Tibial nerve (tissue), 4 donors: ENCODE results near the gene NCAN. TPM values are rescaled to one million over a fixed set of nuclear protein-coding genes. Genes with fewer than 3 reads are reported as not detected.

Experiments
- DNase-seq, 2 donors: peaks; one replicate each; pipeline ENCODE4 v3.0.0-alpha.2; 2019; ENCODE audit warnings: low spot score in 2 of 2
- H3K27ac ChIP-seq, 4 donors: fragments of 200-600 bp; sonication (generic) in 3 of 4; one replicate each; pipeline ENCODE4 v1.5.1; 2017 to 2019; ENCODE audit warnings: mild to moderate bottlenecking in 1 of 4
- H3K27me3 ChIP-seq, 2 donors: fragments of 200-600 bp; sonication (generic) in 1 of 2; one replicate each; pipeline versions ENCODE4 v1.5.1 to v1.6.0; 2017 to 2019
- H3K36me3 ChIP-seq, 3 donors: fragments of 200-600 bp; sonication (generic); one replicate each; pipeline ENCODE4 v1.5.1; 2018 to 2019
- H3K4me1 ChIP-seq, 4 donors: fragments of 200-600 bp; sonication (generic) in 3 of 4; one replicate each; pipeline ENCODE4 v1.5.1; 2017 to 2019
- H3K4me3 ChIP-seq, 4 donors: fragments of 200-600 bp; sonication (generic) in 3 of 4; one replicate each; pipeline ENCODE4 v1.5.1; 2017 to 2019; ENCODE audit warnings: mild to moderate bottlenecking in 1 of 4, moderate library complexity in 1 of 4
- H3K9me3 ChIP-seq, 4 donors: fragments of 200-600 bp; sonication (generic) in 3 of 4; one replicate each; pipeline ENCODE4 v1.5.1; 2017 to 2019
- EP300 ChIP-seq, 2 donors: sonication (generic); formaldehyde crosslinking; IDR thresholded peaks; one replicate each; pipeline ENCODE4 v1.6.1; 2017; ENCODE audit warnings: antibody characterized with exemption in 2 of 2, mild to moderate bottlenecking in 1 of 2
- POLR2A ChIP-seq, 2 donors: fragments of 450-650 bp; IDR thresholded peaks; one replicate each; pipeline ENCODE4 v1.6.1; 2017; ENCODE audit warnings: antibody characterized with exemption in 2 of 2, mild to moderate bottlenecking in 2 of 2, moderate library complexity in 2 of 2
- WGBS, 2 donors: methylation state at CpG; one replicate each; pipeline ENCODE4 v1.1.5; 2018; 5-methylcytosine and 5-hydroxymethylcytosine counted together
- total RNA-seq, 4 donors: library from RNA; depleted of rRNA; stranded (reverse); fragments of >200 nt; gene quantifications; one replicate each; pipeline ENCODE4 v1.1.0, GENCODE V29; 2016
- TF ChIP-seq, protein P1 (sequence below), 5 experiments: fragments of 200-600 bp in 3 of 5; fragments of 450-650 bp in 2 of 5; sonication (generic) in 3 of 5; IDR thresholded peaks; one replicate each; pipeline ENCODE4 v1.5.1; 2016 to 2019; ENCODE audit warnings: antibody characterized with exemption in 5 of 5, mild to moderate bottlenecking in 3 of 5, moderate library complexity in 2 of 5

Gene NCAN
- total RNA-seq, 4 donors from 2014 or later, result not detected

DNA sequence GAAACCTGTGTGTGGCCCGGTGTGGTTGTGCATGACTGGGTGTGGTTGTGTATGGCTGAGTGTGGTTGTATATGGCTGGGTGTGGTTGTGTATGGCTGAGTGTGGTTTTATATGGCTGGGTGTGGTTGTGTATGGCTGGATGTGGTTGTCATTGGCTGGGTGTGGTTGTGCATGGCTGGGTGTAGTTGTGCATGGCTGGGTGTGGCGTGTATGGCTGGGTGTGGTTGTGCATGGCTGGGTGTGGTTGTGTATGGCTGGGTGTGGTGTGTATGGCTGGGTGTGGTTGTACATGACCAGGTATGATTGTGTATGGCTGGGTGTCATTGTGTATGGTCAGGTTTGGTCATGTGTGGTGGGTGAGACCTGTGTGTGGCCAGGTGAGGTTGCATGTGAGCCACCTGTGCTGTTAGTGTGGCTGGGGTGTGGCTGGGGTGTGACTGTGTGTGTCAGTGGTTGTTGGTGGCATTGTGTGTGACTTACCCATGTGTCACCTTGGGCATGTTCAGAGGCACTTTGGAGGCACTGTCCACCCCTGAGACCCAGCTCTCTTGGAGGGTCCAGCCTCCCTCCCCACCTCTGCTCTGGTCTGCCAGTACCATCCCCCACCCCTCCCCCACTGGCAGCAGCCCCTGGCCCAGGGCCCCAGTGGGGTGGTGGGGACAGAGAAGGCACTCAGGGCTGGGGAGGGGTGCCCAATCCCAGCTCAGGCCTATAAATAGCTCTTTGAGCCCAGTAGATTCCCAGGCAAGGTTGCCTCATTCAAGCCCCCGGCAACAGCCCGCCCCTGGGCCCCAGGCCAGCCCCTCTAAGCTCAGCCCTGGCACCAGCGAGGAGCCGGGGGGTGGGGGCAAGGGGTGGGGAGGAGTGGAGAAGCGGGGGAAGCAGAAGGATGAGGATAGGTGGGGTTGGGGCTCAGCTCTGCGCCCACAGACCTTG, 3.9 kb upstream of the NCAN start:
- Histone ChIP-seq H3K4me1 (peaks cover 0 to 30% (median 3%) of the 10 kb centered on the region in 4 donors), H3K27ac (no peak overlapping the region), H3K4me3 (no peak overlapping the region), H3K36me3 (no peaks in the 10 kb centered on the region), H3K9me3 (no peaks in the 10 kb centered on the region), H3K27me3 (peaks cover 0 to 39% of the 10 kb centered on the region in 2 donors)
- no peak for DNase-seq
- 40 to 49% methylated on average over 8 of the region's 8 CpGs for WGBS, 2 donors
- no peak for TF ChIP-seq EP300 (IDR thresholded peaks at IDR 0.05)
- no peak for TF ChIP-seq POLR2A (IDR thresholded peaks at IDR 0.05)
- TF ChIP-seq, protein P1, sequence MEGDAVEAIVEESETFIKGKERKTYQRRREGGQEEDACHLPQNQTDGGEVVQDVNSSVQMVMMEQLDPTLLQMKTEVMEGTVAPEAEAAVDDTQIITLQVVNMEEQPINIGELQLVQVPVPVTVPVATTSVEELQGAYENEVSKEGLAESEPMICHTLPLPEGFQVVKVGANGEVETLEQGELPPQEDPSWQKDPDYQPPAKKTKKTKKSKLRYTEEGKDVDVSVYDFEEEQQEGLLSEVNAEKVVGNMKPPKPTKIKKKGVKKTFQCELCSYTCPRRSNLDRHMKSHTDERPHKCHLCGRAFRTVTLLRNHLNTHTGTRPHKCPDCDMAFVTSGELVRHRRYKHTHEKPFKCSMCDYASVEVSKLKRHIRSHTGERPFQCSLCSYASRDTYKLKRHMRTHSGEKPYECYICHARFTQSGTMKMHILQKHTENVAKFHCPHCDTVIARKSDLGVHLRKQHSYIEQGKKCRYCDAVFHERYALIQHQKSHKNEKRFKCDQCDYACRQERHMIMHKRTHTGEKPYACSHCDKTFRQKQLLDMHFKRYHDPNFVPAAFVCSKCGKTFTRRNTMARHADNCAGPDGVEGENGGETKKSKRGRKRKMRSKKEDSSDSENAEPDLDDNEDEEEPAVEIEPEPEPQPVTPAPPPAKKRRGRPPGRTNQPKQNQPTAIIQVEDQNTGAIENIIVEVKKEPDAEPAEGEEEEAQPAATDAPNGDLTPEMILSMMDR (IDR thresholded peaks at IDR 0.05), result no peak

DNA sequence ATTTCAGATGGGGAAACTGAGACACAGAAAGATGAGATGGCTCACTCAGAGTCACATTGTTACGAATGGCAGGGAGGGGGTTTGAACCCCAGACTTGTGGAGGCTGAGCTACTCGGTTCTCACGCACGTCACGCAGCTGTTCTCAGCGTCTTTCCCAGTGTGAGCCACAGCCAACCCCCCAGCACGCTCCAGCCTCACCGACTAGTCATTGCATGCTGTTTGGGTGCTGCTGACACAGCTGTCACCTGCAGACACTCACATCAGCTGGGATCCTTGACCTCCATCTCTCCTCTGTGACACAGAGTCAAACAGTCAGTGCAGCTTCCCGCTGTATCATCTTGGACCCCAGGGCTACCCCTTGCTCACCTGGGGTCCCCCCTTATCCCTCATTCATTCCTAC, 2.4 kb upstream of the NCAN start:
- Histone ChIP-seq H3K27ac (no peak overlapping the region), H3K27me3 (peaks cover 0 to 54% of the 10 kb centered on the region in 2 donors), H3K4me3 (no peak overlapping the region), H3K36me3 (no peaks in the 10 kb centered on the region), H3K9me3 (no peaks in the 10 kb centered on the region), H3K4me1 (peaks cover 0 to 26% (median 2%) of the 10 kb centered on the region in 4 donors)
- no peak for DNase-seq
- TF ChIP-seq EP300 (IDR thresholded peaks at IDR 0.05) (no peak), POLR2A (IDR thresholded peaks at IDR 0.05) (no peak)
- TF ChIP-seq, protein P1 (IDR thresholded peaks at IDR 0.05), result no peak
- 53 to 65% methylated on average over 9 of the region's 9 CpGs for WGBS, 2 donors

DNA sequence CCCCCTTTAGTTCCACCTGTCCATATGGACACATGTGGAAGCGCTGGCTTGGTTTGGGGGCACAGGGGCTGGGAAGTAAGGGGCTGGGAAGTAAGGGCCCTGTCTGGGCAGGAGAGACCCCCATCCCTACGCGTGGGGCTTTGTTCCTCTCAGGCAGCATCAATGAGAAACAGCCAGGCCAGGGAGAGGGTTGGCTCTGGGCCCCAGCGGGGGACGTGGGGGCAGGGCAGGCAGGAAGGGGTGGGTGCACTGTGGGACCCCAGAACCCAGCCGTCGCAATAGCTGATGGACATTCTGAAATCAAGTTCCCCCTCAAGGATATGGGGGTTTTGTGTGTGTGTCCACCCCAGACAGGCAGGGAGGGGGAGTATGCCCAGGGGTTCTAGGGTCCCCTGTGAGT, 1.2 kb downstream of the NCAN start:
- H3K27ac ChIP-seq, result no peak overlapping the region
- peaks cover 0 to 8% (median 0%) of the 10 kb centered on the region in 4 donors for H3K9me3 ChIP-seq
- peaks cover 0 to 70% of the 10 kb centered on the region in 2 donors for H3K27me3 ChIP-seq
- H3K4me1 ChIP-seq, result peaks cover 0 to 3% (median 0%) of the 10 kb centered on the region in 4 donors
- TF ChIP-seq, protein P1 (IDR thresholded peaks at IDR 0.05), result no peak
- TF ChIP-seq POLR2A (IDR thresholded peaks at IDR 0.05) (no peak), EP300 (IDR thresholded peaks at IDR 0.05) (no peak)
- H3K4me3 ChIP-seq, result no peak overlapping the region
- DNase-seq, result no peak
- WGBS, 2 donors, result 12% methylated on average over 5 to 7 of the region's 7 CpGs
- H3K36me3 ChIP-seq, result no peaks in the 10 kb centered on the region

DNA sequence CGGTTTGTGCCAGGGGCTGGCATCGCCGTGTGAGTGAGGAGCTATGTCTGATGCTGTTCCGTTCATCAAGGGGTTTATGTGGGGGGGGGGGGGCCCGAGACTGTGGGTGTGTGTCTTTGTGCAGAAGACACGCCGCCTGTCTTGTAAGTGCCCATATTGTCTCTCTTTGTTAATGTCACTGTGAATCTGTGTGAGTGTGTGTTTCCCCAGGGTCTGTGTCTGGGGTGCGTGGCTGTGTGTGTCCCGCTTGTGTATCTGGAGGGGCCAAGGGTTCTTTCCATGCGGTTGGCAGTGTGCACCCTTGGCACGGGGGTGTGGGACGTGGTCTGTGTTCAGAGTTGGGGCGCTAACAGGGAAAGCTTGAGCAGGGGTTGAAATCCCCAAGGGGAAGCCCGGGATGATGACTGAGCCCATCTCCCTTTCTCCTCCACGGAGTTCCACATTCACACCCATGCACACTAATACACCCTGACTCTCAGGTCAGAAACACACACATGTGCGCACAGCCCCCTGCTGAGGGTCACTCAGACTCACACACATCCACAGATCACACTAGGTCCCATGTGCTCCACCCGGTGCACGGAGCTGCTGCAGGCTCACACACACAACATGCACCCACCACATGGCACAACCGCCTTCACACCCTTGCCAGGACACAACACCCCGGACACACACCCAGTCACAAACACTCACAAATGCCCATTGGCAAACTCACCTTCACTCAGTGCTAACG, 1.8 kb downstream of the NCAN start:
- no peak for DNase-seq
- peaks cover 0 to 70% of the 10 kb centered on the region in 2 donors for H3K27me3 ChIP-seq
- no peak overlapping the region for H3K27ac ChIP-seq
- H3K36me3 ChIP-seq, result no peaks in the 10 kb centered on the region
- 40 to 44% methylated on average over 18 to 20 of the region's 21 CpGs for WGBS, 2 donors
- TF ChIP-seq, protein P1 (IDR thresholded peaks at IDR 0.05), result no peak
- no peak for TF ChIP-seq EP300 (IDR thresholded peaks at IDR 0.05)
- H3K4me3 ChIP-seq, result no peak overlapping the region
- peaks cover 0 to 3% (median 0%) of the 10 kb centered on the region in 4 donors for H3K4me1 ChIP-seq
- peaks cover 0 to 8% (median 0%) of the 10 kb centered on the region in 4 donors for H3K9me3 ChIP-seq

DNA sequence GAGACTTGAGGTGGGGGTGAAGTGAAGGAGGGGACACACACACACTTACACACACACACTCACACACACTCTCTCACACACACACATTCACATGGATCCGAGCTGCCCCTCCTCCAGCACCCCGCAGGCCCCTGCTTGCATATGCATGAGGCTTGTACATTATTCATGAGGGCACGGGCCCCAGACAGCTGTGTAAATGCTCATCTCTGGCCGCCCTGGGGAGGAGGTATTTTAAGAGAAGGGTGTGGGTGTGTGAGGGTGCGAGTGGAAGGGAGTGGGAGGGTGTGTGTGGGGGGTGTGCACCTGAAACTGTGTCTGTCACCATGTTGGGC, 2.4 kb downstream of the NCAN start:
- H3K9me3 ChIP-seq, result peaks cover 0 to 8% (median 0%) of the 10 kb centered on the region in 4 donors
- no peak for DNase-seq
- H3K4me3 ChIP-seq, result no peak overlapping the region
- no peak overlapping the region for H3K27ac ChIP-seq
- peaks cover 0 to 3% (median 0%) of the 10 kb centered on the region in 4 donors for H3K4me1 ChIP-seq
- no peaks in the 10 kb centered on the region for H3K36me3 ChIP-seq
- 6% methylated on average over 5 of the region's 5 CpGs for WGBS, 2 donors
- TF ChIP-seq POLR2A (IDR thresholded peaks at IDR 0.05) (no peak), EP300 (IDR thresholded peaks at IDR 0.05) (no peak)
- TF ChIP-seq, protein P1 (IDR thresholded peaks at IDR 0.05), result no peak
- peaks cover 0 to 70% of the 10 kb centered on the region in 2 donors for H3K27me3 ChIP-seq
